GM20431 (cell line): Measurements from ENCODE around the gene OR6M1.

Experiments
- in situ Hi-C: fragments of 300-500 bp; cut with MseI, MboI; formaldehyde crosslinking; loops from one replicate; pipeline ENCODE4 v1.15.0; 2020; ENCODE audit warnings: low sequenced_read_pairs; ENCODE audit not compliant: unreplicated experiment

OR6M1 gene

GRCh38 chr11:123778511-123778910 is 27.6 kb downstream of the OR6M1 start:
- in situ Hi-C loops: no loop called here

- in situ Hi-C loops: no loop called here
Observed at GRCh38 chr11:123775715-123776549, 30.2 kb downstream of the OR6M1 start.

GRCh38 chr11:123775289-123775688 is 30.9 kb downstream of the OR6M1 start:
- in situ Hi-C loops: no loop called here

- in situ Hi-C loops: no loop called here
Observed at GRCh38 chr11:123773959-123774358, 32.2 kb downstream of the OR6M1 start.

GRCh38 chr11:123773026-123773425 is 33.1 kb downstream of the OR6M1 start:
- in situ Hi-C loops: no loop called here

GRCh38 chr11:123771664-123772063 is 34.5 kb downstream of the OR6M1 start:
- in situ Hi-C loops: no loop called here

GRCh38 chr11:123770712-123771111 is 35.4 kb downstream of the OR6M1 start:
- in situ Hi-C loops: no loop called here

- in situ Hi-C loops: no loop called here
Observed at GRCh38 chr11:123765601-123766000, 40.5 kb downstream of the OR6M1 start.

- in situ Hi-C loops: no loop called here
Observed at GRCh38 chr11:123762422-123762821, 43.7 kb downstream of the OR6M1 start.

GRCh38 chr11:123760894-123761293 is 45.3 kb downstream of the OR6M1 start:
- in situ Hi-C loops: no loop called here

- in situ Hi-C loops: no loop called here
Observed at GRCh38 chr11:123757976-123758375, 48.2 kb downstream of the OR6M1 start.

- in situ Hi-C loops: no loop called here
Observed at GRCh38 chr11:123755813-123756212, 50.3 kb downstream of the OR6M1 start.
